Activated T-helper 9 cell treated with anti-CD3 and anti-CD28 coated beads, Interleukin-2, amount 50 U/mL, for 16 hours (primary cell): Measurements from ENCODE around the gene SBNO2.

Experiments
- DNase-seq: peaks from one replicate; pipeline ENCODE4 v3.0.0-alpha.2; 2020; ENCODE audit warnings: low read depth

Gene SBNO2

DNA sequence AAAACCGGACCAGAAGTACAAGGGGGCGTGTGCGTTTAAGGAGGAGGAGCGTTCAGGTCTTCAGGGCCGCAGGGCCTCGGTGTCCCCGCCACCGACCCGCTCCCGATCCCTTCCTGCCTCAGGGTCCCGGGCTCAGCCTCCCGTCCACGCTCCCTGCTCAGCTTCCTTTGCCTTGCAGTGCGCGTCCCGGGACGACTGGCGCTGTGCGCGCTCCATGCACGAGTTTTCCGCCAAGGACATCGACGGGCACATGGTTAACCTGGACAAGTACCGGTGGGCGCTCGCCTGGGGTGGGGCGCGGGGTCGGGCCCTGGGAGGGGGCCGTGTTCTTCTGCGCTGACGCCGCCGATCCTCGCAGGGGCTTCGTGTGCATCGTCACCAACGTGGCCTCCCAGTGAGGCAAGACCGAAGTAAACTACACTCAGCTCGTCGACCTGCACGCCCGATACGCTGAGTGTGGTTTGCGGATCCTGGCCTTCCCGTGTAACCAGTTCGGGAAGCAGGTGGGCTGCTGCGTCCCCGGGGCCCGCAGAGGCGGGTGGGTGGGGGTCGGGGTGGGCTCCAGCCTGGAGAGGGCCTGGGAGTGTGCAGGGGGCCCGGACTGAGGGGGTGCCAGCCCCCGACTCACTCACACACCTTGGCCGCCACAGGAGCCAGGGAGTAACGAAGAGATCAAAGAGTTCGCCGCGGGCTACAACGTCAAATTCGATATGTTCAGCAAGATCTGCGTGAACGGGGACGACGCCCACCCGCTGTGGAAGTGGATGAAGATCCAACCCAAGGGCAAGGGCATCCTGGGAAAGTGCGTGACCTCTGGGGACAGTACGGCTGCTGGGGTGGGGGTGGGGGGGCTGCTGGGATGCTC is 68.8 kb downstream of the SBNO2 start:
- DNase-seq, result no peak

GRCh38 chr19:1104311-1105007 is 69.6 kb downstream of the SBNO2 start:
- peak; percentile 69 for DNase-seq

- peak; percentile 98 for DNase-seq
Measured at GRCh38 chr19:1103708-1104310, 70.3 kb downstream of the SBNO2 start, which contains the start of gene GPX4. Gene GPX4, plus strand, starts transcription at chr19:1103994. Its CDS starts 50 bp downstream, at chr19:1104044.

- DNase-seq, result no peak
Measured at GRCh38 chr19:1103132-1103707, 70.8 kb downstream of the SBNO2 start.

GRCh38 chr19:1102407-1103131 is 71.5 kb downstream of the SBNO2 start:
- peak; percentile 63 for DNase-seq

DNA sequence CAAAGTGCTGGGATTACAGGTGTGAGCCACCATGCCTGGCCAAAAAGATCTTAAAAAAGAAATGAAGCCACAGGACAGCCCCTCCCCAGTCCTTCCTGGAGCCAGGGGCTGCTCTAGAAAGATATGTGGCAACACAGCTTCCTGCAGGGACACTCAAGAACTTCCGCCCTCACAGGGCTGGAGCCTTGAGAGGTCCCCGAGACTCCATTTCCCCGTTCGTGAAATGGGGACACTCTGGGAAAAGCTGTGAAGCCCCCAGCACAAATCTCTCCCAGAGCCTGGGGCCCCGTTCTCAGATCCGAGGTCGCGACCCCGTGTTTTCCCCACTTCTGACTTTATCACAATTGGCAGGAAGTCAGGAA is 72.8 kb downstream of the SBNO2 start:
- no peak for DNase-seq

GRCh38 chr19:1098177-1099051 is 75.7 kb downstream of the SBNO2 start:
- no peak for DNase-seq

DNA sequence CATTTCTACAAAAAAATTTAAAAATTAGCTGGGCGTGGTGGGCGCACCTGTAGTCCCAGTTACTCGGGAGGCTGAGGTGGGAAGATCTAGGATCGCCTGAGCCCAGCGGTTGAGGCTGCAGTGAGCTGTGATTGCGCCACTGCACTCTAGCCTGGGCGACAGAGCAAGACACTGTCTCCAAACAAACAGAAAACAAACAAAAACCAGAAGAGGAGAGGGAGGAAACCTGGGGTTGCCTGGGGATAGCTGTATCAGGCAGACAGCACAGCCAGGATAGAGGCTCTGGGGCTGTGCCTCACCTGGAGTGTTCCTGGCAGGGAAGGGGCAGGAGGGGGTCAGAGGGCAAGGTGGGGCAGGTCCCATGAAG is 76.3 kb downstream of the SBNO2 start:
- DNase-seq, result no peak

DNA sequence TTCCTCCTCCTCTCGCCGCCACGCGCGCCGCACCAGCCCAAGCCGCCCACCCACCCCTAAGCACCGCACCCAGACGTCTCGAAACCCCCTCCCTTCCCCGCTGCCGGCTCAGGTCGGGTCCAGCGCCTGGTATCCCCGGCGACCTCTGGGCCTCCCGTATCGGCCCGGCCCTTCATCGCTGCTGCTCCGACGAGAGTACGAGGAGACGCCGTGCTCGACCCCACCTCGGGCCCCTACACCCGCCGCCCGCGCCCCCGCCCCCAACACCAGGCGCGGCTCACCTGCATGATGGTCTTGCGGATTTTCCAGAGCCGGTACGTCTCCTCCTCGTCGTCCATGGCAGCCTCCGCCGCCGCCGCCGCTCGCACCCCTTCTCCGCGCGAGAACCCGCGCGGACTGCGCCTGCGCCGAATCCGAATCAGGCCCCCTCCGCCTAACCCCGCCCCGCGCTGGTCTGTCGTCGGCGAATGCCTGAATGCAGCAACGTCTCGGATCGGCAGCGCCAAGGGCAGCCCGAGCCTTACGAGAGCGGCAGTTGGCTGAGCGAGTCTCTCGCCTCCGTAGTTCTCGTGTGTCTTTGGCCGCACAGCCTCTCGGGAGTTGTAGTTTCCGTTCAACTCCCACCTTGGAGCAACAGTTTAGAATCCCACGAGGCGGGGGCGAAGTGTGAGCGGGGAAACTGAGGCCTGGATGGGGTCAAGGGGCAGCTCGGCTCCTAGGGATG is 78.9 kb downstream of the SBNO2 start, which contains the start of gene POLR2E:
TSS of gene POLR2E (minus strand) at position 398 of the 724 bp plus-strand sequence. CDS start at position 338, 60 bp downstream.
- DNase-seq, result peak; percentile 97

- DNase-seq, result no peak
Measured at GRCh38 chr19:1094655-1094977, 79.5 kb downstream of the SBNO2 start.

DNA sequence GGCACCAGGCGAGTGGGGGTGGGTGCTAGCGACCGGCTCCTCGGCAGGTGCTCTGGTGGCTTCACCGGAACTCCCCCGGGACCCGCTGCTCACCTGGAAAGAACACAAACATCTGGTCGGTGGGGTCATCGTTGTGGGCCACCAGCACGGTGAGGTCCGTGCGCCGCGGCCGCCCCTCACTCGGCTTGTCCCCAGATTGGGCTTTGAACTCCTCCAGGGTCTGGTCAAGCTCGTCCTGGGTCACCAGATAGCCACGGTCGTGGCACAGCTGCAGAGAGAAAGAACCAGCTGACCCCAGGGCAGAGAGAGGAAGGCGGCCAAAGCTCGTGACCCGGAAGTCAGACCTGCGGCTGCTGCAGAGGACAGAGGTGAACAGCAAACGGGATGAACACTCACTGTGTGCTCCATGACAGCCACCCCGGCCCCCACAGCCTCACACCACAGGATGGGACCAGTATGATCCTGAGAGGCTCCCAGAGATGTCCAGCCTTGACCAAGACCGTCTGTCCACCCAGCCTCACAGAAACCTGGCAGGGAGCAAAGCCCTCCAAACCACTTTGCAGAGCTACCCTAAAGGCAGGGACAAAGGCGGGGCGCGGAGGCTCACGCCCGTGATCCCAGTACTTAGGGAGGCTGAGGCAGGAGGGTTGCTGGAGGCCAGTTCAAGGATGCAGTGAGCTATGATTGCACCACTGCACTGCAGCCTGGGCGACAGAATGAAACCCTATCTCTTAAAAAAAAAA is 80.1 kb downstream of the SBNO2 start:
- no peak for DNase-seq

GRCh38 chr19:1093330-1093729 is 80.7 kb downstream of the SBNO2 start:
- no peak for DNase-seq

GRCh38 chr19:1091544-1092175 is 82.4 kb downstream of the SBNO2 start:
- DNase-seq, result no peak

GRCh38 chr19:1090731-1091543 is 83.1 kb downstream of the SBNO2 start:
- DNase-seq, result no peak

DNA sequence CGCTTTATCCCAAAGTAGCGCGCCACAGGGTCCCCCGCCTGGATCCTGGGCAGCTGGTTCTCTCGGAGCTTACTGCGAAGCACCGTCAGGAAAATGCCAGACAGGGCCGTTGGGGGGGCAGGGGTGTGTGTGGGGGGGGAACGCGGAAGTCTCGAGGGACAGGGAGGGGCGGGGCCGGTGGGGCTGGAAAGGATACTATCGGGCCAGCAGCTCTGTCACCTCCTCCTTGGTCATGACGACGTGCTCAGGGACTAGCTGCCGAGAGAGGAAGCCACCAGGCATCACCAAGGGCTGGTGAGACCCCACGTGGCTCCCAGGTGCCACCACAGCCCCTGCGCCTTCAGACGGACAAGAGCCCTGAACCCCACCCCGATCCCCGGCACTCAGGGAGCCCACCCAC is 84.2 kb downstream of the SBNO2 start:
- no peak for DNase-seq

DNA sequence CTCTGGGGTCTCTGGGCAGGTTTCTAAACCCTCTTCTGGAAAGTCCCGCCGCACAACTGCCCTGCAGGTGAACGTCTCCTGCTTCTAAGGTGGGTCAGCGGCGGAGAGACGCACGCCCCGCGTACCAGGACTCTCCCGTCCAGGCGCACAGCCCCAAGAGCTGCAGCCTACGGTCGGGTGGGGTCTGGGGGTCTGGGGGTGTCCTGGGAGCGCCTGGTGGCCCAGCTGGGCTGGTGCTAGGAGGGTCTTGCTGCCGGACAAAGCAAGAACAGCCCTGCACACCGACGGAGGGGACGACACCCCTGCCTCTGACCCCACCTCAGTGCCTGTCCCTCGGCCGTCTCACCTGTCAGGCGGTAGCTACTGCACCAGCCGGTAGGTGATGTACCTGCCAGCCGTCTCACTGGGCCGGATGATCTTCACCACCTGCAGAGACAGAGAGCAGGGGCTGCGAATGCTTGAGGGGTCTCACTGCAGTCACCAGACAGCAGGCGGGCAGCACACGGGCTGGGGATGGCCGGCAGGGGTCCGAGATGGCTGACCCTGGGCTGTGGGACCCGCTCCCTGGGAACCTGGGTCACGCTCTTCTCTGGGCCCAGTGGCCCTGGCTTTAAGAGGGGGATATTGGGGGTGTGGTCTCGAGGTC is 84.8 kb downstream of the SBNO2 start:
- DNase-seq, result no peak

DNA sequence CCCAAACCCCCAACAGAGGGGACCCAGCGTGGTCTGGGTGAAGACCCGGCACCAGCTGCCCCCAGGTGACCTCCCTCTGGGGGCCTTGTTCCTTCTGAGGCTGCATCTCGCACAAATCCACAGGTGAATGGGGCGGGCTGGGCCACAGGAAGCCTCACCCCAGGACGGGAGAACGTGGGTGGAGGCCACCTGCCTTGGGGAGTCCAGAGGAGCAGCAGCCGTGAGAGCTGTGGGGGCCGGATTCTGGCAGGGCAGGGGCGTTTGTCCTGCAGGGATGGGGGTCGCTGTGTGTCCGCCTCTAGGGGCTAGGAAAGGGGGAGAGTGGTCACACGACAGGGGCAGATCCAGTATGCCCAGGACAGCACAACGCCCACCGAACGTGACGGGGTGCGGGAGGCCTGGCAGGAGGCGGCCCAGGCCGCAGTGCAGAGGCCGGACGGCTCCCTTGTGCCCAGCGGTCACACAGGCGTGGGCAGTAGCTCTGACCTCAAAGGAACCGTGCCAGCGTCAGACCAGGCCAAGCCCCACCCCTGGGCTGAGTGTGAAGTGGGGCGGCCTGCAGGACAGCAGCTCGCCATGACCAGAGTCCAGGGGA is 85.6 kb downstream of the SBNO2 start:
- DNase-seq, result no peak
